ENCODE results near the gene MSI2. TPM values are rescaled to one million over a fixed set of nuclear protein-coding genes. Genes with fewer than 3 reads are reported as not detected.

The MSI2 gene
- total RNA-seq, 1 donor from 2014 or later = 21.1 TPM

DNA sequence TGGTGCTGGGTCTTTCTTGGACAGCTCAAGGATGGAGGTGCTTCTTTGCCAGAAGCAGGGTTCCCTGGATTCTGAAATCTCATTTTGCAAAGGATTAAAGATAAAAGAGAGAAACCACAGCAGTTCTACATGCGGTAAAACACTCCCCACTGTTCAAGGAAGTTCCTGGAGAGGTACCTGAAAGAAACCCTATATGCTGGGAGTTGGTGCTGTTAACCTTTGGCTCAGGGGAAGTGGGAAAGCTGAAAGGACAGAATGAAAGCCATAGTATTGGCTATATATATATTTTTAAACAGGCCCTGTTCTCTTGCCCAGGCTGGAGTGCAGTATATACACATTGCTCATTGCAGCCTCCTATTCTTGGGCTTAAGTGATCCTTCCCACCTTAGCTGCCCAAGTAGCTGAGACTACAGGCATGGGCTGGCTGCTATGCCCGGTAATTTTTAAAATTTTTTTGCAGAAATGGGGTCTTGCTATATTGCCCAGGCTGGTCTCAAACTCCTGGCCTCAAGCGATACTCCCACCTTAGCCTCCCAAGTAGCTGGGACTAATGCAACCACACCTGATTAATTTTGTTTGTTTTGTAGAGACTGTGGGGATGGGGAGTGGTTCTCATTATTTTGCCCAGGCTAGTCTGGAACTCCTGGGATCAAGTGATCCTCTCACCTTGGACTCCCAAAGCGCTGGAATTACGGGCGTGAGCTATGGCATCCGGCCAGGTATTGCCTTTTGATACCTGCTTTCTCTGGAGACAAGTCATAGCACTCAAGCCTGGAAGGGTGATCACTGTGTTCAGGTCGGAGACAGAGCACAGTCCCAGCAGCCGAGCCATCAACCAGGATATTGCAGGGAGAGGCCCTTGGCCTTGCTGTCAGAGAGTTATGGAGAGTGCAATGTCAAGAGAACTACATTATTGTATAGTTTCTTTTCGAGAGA, 55.2 kb downstream of the MSI2 start:
- no peaks in the 10 kb centered on the region for H3K27me3 ChIP-seq (ENCODE audit: control insufficient read depth, insufficient read depth, low read length)
- no peak overlapping the region for H3K4me3 ChIP-seq (ENCODE audit: low read depth, low read length)
- peaks cover 3% of the 10 kb centered on the region for H3K36me3 ChIP-seq (ENCODE audit: control insufficient read depth, insufficient read depth, low read length)
- TF ChIP-seq, protein P1, sequence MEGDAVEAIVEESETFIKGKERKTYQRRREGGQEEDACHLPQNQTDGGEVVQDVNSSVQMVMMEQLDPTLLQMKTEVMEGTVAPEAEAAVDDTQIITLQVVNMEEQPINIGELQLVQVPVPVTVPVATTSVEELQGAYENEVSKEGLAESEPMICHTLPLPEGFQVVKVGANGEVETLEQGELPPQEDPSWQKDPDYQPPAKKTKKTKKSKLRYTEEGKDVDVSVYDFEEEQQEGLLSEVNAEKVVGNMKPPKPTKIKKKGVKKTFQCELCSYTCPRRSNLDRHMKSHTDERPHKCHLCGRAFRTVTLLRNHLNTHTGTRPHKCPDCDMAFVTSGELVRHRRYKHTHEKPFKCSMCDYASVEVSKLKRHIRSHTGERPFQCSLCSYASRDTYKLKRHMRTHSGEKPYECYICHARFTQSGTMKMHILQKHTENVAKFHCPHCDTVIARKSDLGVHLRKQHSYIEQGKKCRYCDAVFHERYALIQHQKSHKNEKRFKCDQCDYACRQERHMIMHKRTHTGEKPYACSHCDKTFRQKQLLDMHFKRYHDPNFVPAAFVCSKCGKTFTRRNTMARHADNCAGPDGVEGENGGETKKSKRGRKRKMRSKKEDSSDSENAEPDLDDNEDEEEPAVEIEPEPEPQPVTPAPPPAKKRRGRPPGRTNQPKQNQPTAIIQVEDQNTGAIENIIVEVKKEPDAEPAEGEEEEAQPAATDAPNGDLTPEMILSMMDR (IDR thresholded peaks at IDR 0.05; ENCODE audit: insufficient read depth, low read length, severe bottlenecking) = no peak
- FAIRE-seq (no peak), DNase-seq (ENCODE audit: low read depth) (peak; percentile 75)

DNA sequence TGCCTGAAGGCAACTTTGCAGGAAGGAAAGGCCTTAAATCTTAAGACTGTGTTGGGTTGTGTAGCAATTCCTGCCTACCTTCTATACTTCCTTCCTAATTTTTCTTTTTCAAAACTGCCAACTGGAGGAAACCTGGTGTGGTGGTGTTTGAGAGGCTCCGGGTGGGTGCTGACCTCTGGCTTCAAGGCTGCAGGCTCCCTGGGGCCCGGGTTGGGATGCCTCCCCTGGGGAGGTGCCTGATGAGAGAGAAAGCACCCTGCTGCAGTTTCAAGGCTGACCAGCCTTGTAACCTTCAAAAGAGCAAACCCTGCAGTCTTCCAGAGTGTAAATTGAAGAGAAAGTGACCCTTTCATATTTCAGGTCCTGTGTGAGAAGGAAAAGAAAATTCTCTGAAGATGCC, 55.9 kb downstream of the MSI2 start:
- H3K36me3 ChIP-seq (ENCODE audit: control insufficient read depth, insufficient read depth, low read length) = peaks cover 3% of the 10 kb centered on the region
- DNase-seq (ENCODE audit: low read depth) = no peak
- no peak overlapping the region for H3K4me3 ChIP-seq (ENCODE audit: low read depth, low read length)
- TF ChIP-seq, protein P1 (IDR thresholded peaks at IDR 0.05; ENCODE audit: insufficient read depth, low read length, severe bottlenecking) = no peak
- no peak for FAIRE-seq
- no peaks in the 10 kb centered on the region for H3K27me3 ChIP-seq (ENCODE audit: control insufficient read depth, insufficient read depth, low read length)

DNA sequence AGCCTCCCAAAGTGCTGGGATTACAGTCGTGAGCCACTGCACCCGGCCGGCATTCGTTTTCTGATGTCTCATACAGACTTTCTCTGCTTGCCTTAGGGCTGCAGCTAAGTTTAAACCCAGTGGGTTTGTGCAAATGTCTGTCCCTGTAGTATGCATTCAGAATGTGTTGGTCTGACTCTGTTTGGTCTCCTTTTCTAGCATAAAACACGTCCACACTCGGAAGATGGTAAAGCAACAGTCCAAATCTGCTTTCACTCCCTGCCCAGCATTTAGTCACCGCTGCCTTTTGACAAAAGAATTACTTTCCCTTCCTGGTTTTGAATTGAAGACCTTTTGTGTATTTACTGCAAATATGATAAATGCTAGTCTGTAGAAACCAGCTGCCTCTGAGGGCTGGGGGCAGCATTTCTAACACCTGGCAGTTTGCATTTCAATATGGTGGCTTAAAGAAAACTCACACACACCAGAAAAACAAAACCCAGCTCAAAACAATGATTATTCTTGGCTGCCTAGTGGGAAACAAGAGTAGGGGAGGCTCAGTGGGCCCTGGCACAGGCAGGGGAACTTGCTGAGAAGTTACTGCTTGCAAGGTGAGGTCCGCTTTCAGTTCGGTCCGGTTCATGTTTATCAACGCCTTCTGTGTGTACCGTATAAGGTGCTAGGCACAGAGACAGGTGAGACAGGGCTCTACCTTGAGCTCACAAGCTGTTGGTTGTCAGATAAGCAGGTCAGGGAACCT, 56.9 kb downstream of the MSI2 start:
- H3K36me3 ChIP-seq (ENCODE audit: control insufficient read depth, insufficient read depth, low read length) = peaks cover 3% of the 10 kb centered on the region
- no peaks in the 10 kb centered on the region for H3K27me3 ChIP-seq (ENCODE audit: control insufficient read depth, insufficient read depth, low read length)
- DNase-seq (ENCODE audit: low read depth) (no peak), FAIRE-seq (no peak)
- TF ChIP-seq, protein P1 (IDR thresholded peaks at IDR 0.05; ENCODE audit: insufficient read depth, low read length, severe bottlenecking) = no peak
- H3K4me3 ChIP-seq (ENCODE audit: low read depth, low read length) = no peak overlapping the region

DNA sequence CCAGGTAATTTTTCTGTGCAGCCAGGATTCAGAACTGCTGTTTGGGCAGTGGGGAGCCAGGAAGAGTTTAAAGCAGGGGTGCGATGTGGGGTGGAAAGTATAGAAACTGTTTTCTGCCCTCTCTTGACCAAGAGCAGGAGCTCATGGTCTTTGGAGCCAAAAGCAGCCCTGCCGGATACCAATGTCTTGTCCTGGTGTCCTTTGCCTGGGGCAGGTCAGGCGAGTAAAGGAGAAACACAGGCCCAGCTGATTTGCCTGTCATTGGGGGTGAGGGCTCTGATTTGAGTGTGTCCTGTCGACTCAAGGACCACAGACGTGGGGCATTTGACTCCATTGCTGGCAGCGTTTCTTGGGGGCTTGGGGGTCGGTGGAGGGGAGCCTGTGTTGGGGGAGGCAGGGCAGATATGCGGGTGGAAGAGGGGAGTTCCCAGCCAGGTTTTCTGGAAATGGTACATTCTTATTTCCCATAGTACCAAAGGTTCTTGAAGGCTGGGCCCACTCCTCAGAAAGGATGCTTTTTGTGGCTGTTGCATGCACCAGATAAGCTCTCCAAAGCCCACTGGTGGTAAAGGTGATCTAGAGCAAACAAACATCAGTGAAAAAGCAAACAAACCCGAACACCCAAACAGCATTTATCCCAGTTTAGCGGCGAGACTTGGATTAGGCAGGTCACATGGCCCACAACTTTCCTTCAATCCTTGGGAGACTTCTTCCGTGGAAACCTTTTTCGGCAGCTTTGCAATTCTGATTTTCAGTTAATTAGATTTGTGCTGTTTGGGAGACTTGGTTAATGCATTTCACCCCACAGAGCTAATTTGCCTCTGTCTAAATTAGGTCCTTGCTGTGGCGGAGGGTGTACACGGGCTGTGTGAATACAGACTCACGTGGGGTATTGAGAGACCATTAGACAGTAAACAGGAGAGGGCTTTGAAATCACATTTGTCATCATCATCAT, 59.0 kb downstream of the MSI2 start:
- FAIRE-seq (no peak), DNase-seq (ENCODE audit: low read depth) (no peak)
- Histone ChIP-seq H3K4me3 (ENCODE audit: low read depth, low read length) (no peak overlapping the region), H3K27me3 (ENCODE audit: control insufficient read depth, insufficient read depth, low read length) (no peaks in the 10 kb centered on the region), H3K36me3 (ENCODE audit: control insufficient read depth, insufficient read depth, low read length) (peaks cover 1% of the 10 kb centered on the region)
- TF ChIP-seq, protein P1 (IDR thresholded peaks at IDR 0.05; ENCODE audit: insufficient read depth, low read length, severe bottlenecking) = no peak

DNA sequence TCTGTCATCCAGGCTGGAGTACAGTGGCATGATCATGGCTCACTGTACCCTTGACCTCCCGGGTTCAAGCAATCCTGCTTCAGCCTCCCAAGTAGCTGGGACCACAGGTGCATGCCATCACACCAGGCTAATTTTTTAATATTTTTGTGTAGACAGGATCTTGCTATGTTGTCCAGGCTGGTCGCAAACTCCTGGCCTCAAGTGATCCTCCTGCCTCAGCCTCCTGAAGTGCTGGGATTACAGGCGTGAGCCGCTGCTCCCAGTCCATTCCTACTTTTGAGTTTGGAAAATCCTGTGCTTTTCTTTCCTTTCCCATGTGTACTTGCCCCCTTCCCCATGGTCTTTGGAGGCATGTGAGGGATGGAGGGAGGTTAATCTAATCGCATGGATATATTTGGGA, 60.0 kb downstream of the MSI2 start:
- TF ChIP-seq, protein P1 (IDR thresholded peaks at IDR 0.05; ENCODE audit: insufficient read depth, low read length, severe bottlenecking) = no peak
- DNase-seq (ENCODE audit: low read depth) (no peak), FAIRE-seq (no peak)
- Histone ChIP-seq H3K27me3 (ENCODE audit: control insufficient read depth, insufficient read depth, low read length) (no peaks in the 10 kb centered on the region), H3K36me3 (ENCODE audit: control insufficient read depth, insufficient read depth, low read length) (no peaks in the 10 kb centered on the region), H3K4me3 (ENCODE audit: low read depth, low read length) (no peak overlapping the region)

Data from bronchial epithelial cell (primary cell).